Stimulated activated CD8-positive, alpha-beta memory T cell treated with anti-CD3 and anti-CD28 coated beads, Interleukin-12 subunit alpha, Interleukin-12 subunit beta, amount 100 ng/mL, for 24 hours (primary cell): ENCODE results near the gene MYL4.
"Not testable (repeated sequence)": the region's sequence is repeated elsewhere in the genome, so short reads cannot be mapped to it uniquely, and the experiment has no call there.

ENCODE experiments used
- DNase-seq: peaks from one replicate; pipeline ENCODE4 v3.0.0-alpha.2; 2020; ENCODE audit errors: extremely low read depth

Gene MYL4

GRCh38 chr17:47243737-47244598 is 34.8 kb downstream of the MYL4 start:
- DNase-seq, result no peak

- no peak for DNase-seq
Observed at GRCh38 chr17:47244697-47245096, 35.5 kb downstream of the MYL4 start.

DNA sequence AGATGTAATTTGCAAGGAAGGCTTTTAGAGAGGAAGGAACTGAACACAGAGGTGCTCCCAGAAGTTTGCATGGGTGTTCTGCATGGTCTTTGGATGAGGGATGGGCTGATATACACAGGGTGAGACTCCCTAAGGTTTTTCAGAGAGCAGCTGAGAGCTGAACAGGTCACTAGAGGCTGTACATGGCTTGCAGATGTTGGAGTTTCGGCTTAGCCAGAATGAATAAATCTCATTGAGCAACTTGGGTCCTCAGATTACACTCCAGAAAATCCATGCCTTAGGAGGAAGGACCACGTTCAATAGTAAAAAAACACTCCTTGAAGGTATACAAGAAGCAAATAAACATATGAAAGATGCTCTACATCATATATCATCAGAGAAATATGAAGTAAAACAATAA is 37.0 kb downstream of the MYL4 start:
- no peak for DNase-seq

- no peak for DNase-seq
Observed at GRCh38 chr17:47250855-47251254, 41.7 kb downstream of the MYL4 start.

- DNase-seq, result no peak
Observed at GRCh38 chr17:47251421-47251940, 42.3 kb downstream of the MYL4 start.

DNA sequence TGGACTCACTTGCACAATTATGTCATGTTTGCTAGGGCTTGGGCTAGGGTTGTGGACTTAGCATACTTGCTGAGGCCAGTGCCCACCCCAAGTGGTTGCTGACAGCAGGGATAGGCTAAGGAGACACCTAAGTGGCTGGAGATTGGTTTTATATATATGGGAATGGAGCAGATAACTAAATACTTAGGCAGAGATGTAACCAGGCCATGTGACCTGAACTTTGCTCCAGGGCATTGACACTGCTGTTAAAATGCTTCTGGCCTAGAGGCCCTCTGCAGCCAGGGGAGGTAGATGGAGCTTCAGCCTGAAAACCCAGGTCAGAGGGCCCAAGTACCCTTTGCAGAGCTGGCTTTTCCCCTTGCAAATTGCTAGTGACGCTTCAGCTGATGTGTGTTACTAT is 43.1 kb downstream of the MYL4 start:
- no peak for DNase-seq

DNA sequence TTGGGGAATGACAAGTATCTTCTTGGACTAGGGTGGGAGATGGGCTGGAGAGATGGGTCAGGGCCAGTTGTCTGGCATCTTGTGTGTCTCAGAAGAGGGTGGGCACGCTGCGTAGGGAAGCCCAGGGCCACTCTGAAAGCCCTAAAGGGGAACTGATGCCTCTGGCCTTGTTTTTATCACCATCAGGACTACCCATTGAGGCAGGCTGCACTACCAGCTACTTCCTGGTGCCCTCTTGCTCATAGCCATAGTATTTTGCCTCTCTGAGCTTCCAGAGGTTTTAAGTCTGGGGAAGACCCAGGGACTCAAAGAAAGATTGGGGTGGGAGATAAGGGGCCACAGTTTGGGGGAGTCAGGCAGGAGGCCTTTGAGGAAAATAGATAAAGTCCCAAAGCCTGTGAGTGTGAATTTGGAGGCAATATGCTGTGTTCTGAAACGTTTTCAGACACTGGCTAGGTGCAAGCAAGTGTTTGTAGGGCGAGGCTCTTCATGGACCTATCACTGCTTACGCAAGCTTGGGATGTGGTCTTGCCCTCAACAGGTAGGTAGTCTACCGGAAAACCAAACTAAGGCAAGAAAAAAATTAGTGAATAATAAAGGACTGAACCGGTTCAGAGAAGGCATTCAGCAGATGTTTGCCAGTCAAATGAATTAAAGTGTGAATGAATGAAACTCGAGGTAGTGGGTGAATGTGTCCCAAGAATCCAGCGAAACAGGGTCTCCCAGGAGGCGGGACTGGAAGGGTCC is 43.8 kb downstream of the MYL4 start:
- DNase-seq, result no peak

GRCh38 chr17:47253541-47254402 is 44.6 kb downstream of the MYL4 start, which contains the start of gene ITGB3:
TSS of gene ITGB3 (plus strand) at chr17:47253827. CDS start at chr17:47253862, 35 bp downstream.
- peak; percentile 20 for DNase-seq

DNA sequence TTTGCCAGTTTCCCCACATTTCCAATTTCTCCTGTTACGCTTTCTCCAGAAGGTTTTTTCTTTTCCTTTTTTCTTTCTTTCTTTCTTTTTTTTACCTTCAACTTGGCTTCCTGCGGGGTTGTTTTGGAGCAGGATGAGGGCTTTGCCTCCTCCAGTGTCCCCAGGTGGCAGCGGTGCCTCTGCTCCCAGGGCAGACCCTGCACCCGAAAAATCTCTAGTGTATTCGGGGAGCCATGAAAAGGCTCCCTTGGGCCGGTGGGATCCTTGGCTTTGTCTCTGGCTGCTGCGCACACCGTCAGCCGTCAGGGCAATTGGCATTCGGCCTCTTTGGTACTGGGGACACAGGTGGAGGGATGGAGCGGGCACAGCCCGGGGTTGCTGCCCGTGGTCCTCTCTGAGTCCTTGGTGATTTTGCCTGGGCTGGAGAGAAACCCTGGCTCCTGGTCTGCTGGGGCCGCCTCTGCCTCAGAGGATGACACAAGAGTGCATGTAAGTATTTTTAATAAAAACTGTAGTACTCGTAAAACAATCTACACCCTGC is 45.3 kb downstream of the MYL4 start:
- no peak for DNase-seq

GRCh38 chr17:47257651-47258339 is 48.6 kb downstream of the MYL4 start:
- no peak for DNase-seq

DNA sequence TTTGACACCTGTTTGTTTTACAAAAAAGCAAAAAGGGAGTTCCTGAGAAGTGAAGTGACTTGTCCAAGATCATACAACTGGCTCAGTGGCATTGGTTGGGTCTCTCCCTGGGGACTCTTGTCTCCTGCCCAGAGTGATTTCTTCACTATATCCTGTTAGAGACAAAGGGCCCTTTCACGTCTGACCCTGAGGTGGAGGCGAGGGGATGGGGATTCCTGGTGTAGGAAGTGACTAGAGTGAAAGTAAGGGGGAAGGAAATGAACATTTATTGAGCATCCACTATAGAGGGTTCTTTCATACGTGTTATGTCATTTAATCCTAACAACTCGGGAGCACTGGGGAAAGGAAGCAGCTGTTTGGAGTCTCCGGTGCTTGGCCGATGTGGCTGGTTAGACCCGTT is 53.4 kb downstream of the MYL4 start:
- DNase-seq, result no peak

DNA sequence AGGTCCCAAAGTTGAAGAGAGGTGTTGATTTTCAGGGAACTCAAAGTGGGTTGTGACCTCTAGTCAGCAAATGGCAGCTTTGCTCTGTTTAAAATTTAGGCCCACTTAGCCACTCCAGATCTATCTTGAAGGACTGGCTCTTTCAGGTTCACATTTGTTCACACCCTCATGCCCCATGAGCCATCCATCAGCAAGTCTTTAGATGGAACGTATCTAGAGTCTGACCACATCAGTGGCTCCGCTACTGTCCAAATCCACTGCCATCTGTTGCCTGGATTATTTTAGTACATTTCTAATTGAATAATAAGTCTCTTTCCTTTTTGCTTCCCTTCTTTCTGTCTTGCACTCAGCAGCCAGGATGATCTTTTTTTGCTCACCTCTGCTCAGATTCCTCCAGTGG is 55.0 kb downstream of the MYL4 start:
- no peak for DNase-seq

DNA sequence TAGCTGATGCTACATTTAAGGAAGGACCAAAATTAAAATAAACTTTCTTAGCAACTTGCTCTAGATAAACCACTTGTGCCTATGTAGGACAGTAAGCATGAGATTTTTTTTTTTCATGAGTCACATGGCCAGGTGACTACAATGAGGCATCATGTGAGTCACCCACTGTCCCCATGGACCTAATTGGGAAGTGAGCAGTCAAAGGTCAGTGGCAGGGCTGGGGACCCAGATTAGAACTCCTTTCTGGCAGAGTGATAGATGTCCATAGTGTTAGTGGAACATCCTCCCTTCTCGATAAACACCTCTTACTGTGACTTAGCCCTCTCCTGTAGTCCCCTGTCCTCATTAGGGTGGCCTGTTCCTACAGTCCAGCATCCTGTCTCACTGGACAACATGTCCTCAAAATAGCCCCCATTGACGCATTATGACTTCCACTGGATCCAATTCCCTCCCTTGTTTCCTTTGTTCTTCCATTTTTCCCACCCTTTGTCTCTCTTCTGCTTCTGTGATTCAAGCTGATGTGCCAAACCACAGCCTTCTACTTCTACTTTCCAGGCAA is 56.9 kb downstream of the MYL4 start:
- DNase-seq, result no peak

- DNase-seq, result no peak
Observed at GRCh38 chr17:47266782-47267181, 57.6 kb downstream of the MYL4 start.

DNA sequence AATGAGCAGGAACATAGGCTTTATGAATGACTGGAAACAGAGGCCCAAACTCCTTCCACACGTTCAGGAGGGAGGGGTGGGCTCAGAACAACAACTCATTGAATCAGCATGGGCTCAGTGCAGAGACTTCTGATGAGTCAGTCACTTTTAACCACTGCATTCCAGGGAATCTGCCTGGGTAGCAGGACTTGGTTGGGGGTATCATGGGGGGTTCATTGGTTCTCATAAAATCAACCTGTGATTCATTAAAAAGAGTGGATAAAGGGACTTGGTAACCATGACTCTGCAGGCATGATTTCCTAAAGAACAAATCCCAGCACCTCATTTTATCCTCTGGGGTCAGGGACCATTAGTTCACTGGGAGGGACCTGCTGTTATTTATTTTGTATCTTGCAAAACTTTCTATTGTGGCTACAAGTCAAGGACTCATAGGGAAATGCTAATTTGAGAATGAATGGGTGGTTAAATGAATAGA is 58.2 kb downstream of the MYL4 start:
- DNase-seq, result no peak

DNA sequence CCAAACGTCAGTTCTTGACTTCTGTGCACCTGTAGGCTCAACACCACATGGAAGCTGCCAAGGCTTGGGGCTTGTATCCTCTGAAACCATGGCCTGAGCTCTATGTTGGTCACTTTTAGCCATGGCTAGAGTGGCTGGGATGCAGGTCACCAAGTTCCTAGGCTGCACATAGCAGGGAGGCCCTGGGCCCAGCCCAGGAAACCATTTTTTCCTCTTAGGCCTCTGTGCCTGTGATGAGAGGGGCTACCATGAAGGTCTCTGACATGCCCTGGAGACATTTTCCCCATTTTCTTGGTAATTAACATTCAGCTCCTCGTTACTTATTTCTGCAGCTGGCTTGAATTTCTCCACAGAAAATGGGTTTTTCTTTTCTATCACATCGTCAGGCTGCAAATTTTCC is 59.8 kb downstream of the MYL4 start:
- DNase-seq, result not testable (repeated sequence)

DNA sequence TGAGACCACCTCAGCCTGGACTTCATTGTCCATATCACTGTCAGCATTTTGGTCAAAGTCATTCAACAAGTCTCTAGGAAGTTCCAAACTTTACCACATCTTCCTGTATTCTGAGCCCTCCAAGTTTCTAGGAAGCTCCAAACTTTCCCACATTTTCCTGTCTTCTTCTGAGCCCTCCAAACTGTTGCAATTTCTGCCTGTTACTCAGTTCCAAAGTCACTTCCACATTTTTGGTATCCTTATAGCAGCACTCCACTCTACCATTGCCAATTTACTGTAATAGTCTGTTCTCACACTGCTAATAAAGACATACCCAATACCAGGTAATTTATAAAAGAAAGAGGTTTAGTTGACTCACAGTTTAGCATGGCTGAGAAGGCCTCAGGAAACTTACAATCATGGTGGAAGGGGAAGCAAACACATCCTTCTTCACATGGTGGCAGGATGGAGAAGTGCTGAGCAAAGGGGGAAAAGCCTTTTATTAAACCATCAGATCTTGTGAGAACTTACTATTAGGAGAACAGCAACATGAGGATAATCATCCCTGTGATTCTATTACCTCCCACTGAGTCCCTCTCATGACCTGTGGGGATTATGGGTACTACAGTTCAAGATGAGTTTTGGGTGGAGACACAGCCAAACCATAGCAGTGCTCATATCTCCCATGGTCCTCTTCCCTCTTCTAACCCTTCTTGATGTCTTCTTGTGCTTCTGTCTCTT is 60.6 kb downstream of the MYL4 start:
- not testable (repeated sequence) for DNase-seq

DNA sequence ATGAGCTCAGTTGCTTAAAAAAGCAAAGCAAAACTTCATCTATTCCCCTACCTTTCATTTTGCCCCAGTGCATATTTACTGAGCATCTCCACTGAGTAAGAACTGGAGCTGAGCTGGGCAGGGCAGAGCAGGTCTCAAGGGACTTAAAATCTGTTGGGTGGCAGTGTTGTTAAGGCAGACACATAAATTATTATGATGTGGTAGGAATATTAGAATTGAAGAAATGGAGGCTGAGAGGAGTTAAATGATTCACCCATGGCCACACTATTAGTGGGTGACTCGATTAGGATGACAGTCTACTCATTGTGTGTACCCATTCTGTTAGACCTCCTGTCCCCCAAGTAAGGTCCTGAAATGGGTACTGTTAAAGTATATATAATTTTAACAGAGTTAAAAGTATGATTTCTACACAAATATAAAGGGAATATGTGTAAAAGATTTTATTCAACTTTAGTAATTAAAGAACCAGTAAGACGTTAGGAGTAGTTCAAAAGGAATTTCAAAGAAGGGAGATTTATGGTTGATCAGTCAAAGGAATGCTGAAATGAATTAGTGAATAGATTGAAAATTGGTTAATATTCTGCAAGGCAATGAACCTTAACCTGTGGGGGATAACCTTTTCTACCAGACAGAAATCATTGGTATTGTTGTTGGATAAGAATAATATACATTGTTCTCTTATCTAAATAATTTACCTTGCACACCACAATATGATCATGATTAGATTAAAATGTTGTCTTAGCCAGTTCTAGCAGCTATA is 62.0 kb downstream of the MYL4 start:
- DNase-seq, result no peak

DNA sequence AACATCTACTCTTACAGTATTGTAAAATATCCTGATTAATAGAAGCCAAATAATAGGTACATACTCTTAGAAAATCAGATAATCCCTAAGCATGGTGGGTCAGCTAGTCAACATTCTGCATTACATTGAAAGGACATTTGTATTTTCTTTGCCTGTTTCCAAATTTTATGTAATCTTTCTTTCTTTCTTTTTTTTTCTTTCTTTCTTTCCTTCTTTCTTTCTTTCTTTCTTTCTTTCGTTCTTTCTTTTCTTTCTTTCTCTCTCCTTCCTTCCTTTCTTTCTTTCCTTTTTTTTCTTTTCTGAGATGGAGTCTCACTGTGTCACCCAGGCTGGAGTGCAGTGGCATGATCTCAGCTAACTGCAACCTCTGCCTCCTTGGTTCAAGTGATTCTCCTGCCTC is 63.3 kb downstream of the MYL4 start:
- no peak for DNase-seq
